ENCODE results near the gene CD99L2.

CD99L2 gene

GRCh38 chrX:150935467-150935866 is 37.0 kb upstream of the CD99L2 start:
- no peak for DNase-seq (ENCODE audit: extremely low read depth, low read depth)
- TF ChIP-seq, protein P1, sequence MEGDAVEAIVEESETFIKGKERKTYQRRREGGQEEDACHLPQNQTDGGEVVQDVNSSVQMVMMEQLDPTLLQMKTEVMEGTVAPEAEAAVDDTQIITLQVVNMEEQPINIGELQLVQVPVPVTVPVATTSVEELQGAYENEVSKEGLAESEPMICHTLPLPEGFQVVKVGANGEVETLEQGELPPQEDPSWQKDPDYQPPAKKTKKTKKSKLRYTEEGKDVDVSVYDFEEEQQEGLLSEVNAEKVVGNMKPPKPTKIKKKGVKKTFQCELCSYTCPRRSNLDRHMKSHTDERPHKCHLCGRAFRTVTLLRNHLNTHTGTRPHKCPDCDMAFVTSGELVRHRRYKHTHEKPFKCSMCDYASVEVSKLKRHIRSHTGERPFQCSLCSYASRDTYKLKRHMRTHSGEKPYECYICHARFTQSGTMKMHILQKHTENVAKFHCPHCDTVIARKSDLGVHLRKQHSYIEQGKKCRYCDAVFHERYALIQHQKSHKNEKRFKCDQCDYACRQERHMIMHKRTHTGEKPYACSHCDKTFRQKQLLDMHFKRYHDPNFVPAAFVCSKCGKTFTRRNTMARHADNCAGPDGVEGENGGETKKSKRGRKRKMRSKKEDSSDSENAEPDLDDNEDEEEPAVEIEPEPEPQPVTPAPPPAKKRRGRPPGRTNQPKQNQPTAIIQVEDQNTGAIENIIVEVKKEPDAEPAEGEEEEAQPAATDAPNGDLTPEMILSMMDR (IDR thresholded peaks at IDR 0.05; ENCODE audit: low read depth, low read length), result no peak

- TF ChIP-seq, protein P1 (IDR thresholded peaks at IDR 0.05; ENCODE audit: low read depth, low read length), result no peak; the same call in 1 of the 2 replicates
- DNase-seq (ENCODE audit: extremely low read depth, low read depth), result no peak
These were observed 36.0 kb upstream of the CD99L2 start for GRCh38 chrX:150934453-150934852.

DNA sequence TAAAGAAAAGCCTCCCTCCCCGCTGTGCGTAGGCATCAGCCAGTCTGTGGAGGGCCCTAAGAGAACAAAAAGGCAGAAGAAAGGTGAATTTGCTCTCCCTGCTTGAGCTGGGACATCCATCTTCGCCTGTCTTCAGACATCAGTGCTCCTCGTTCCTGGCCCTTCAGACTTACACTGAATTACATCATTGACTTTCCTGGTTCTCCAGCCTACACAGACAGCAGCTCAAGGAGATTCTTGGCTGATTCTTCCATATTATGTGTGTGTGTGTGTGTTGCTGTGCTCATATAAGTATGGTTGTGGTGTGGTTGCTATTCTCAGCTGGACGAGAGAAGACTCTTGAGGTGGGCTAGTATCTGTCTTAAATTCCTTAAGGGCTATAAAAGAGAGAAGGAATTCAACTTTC is 35.5 kb upstream of the CD99L2 start:
- TF ChIP-seq, protein P1 (IDR thresholded peaks at IDR 0.05; ENCODE audit: low read depth, low read length), result no peak
- DNase-seq (ENCODE audit: extremely low read depth, low read depth), result no peak

- TF ChIP-seq, protein P1 (IDR thresholded peaks at IDR 0.05; ENCODE audit: low read depth, low read length), result no peak
- no peak for DNase-seq (ENCODE audit: extremely low read depth, low read depth)
These were observed 30.6 kb upstream of the CD99L2 start for GRCh38 chrX:150929058-150929457.

GRCh38 chrX:150926791-150927190 is 28.3 kb upstream of the CD99L2 start:
- TF ChIP-seq, protein P1 (IDR thresholded peaks at IDR 0.05; ENCODE audit: low read depth, low read length), result no peak
- no peak for DNase-seq (ENCODE audit: extremely low read depth, low read depth)

- DNase-seq (ENCODE audit: extremely low read depth, low read depth), result no peak
- TF ChIP-seq, protein P1 (IDR thresholded peaks at IDR 0.05; ENCODE audit: low read depth, low read length), result no peak
These were observed 27.8 kb upstream of the CD99L2 start for GRCh38 chrX:150926304-150926703.

DNA sequence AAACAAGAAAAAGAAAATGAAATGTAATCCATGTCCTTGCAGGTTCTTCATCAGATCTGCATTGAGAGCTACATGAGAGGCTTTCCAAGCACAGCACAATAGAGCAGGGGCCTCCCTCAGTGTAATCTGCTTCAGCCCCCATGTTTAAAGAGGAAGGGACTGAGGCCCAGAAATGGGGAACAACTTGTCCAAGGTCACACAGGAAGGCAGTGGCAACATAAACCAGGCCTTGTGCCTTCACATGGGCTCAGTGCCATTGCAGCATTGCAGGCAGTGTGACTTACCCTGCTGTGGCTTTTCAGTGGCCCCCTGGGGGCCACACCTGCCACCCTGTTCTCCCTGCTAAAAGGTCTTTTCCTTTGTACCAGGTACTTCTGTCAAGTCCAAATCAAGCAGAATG is 20.9 kb upstream of the CD99L2 start:
- DNase-seq (ENCODE audit: extremely low read depth, low read depth), result no peak
- TF ChIP-seq, protein P1 (IDR thresholded peaks at IDR 0.05; ENCODE audit: low read depth, low read length), result no peak

All from AG09319 (cell line).